Osteocyte (in vitro differentiated cells): Measurements from ENCODE around the gene DAPK1. TPM values are rescaled to one million over a fixed set of nuclear protein-coding genes. Genes with fewer than 3 reads are reported as not detected.

Experiments
- DNase-seq: peaks from one replicate; pipeline ENCODE4 v3.0.0; 2021; ENCODE audit warnings: mixed read lengths; ENCODE audit not compliant: unreplicated experiment; ENCODE audit errors: extremely low spot score
- H3K27ac Mint-ChIP-seq: one replicate; pipeline ENCODE4 v1.8.0; 2021; ENCODE audit warnings: mild to moderate bottlenecking, mixed read lengths; ENCODE audit not compliant: unreplicated experiment
- H3K27me3 Mint-ChIP-seq: one replicate; pipeline ENCODE4 v1.8.0; 2021; ENCODE audit warnings: mixed read lengths; ENCODE audit not compliant: unreplicated experiment
- H3K36me3 Mint-ChIP-seq: one replicate; pipeline ENCODE4 v1.8.0; 2021; ENCODE audit warnings: mixed read lengths; ENCODE audit not compliant: unreplicated experiment
- H3K4me1 Mint-ChIP-seq: one replicate; pipeline ENCODE4 v1.8.0; 2021; ENCODE audit warnings: mixed read lengths; ENCODE audit not compliant: unreplicated experiment
- H3K4me3 Mint-ChIP-seq: one replicate; pipeline ENCODE4 v1.8.0; 2021; ENCODE audit warnings: mild to moderate bottlenecking, moderate library complexity, mixed read lengths; ENCODE audit not compliant: unreplicated experiment
- H3K9me3 Mint-ChIP-seq: one replicate; pipeline ENCODE4 v1.8.0; 2021; ENCODE audit warnings: mixed read lengths; ENCODE audit not compliant: unreplicated experiment
- total RNA-seq: library from RNA; stranded (reverse); gene quantifications from 2 replicates; pipeline ENCODE4 v1.2.1, GENCODE V29; 2021
- TF ChIP-seq, protein P1 (sequence below): fragments of 200-600 bp; sonication (generic); IDR thresholded peaks from 2 replicates; pipeline ENCODE4 v1.5.0; 2021; ENCODE audit warnings: antibody characterized with exemption, mild to moderate bottlenecking, moderate library complexity

Gene DAPK1
- total RNA-seq, 1 donor from 2014 or later = 304 TPM

DNA sequence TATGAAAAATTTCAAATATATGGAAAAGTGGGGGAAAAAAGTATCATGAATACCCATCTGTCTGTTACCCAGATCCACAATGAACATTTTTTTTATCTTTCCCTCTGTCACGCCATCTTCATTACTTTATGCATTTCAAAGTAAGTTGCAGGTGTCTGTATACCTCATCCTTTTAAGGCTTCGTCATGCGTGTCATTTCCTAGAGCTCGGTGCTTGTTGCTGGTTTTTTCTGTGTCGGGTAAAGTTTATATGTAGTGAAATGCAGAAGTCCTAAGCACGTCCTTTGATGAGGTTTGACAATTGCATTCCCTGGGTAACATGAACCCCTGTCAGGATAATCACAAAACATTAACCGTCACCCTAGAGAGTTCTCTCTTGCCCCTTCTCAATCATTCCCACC, 52.1 kb downstream of the DAPK1 start:
- Mint-ChIP-seq H3K4me1 (peaks cover 60% of the 10 kb centered on the region), H3K27me3 (no peaks in the 10 kb centered on the region), H3K27ac (no peak overlapping the region), H3K9me3 (no peaks in the 10 kb centered on the region), H3K4me3 (no peak overlapping the region), H3K36me3 (peaks cover 19% of the 10 kb centered on the region)
- DNase-seq = no peak
- TF ChIP-seq, protein P1, sequence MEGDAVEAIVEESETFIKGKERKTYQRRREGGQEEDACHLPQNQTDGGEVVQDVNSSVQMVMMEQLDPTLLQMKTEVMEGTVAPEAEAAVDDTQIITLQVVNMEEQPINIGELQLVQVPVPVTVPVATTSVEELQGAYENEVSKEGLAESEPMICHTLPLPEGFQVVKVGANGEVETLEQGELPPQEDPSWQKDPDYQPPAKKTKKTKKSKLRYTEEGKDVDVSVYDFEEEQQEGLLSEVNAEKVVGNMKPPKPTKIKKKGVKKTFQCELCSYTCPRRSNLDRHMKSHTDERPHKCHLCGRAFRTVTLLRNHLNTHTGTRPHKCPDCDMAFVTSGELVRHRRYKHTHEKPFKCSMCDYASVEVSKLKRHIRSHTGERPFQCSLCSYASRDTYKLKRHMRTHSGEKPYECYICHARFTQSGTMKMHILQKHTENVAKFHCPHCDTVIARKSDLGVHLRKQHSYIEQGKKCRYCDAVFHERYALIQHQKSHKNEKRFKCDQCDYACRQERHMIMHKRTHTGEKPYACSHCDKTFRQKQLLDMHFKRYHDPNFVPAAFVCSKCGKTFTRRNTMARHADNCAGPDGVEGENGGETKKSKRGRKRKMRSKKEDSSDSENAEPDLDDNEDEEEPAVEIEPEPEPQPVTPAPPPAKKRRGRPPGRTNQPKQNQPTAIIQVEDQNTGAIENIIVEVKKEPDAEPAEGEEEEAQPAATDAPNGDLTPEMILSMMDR = no peak

GRCh38 chr9:87550253-87550954, 52.7 kb downstream of the DAPK1 start:
- Mint-ChIP-seq H3K27me3 (no peaks in the 10 kb centered on the region), H3K9me3 (no peaks in the 10 kb centered on the region), H3K27ac (no peak overlapping the region), H3K4me3 (no peak overlapping the region), H3K36me3 (peaks cover 17% of the 10 kb centered on the region), H3K4me1 (peaks cover 61% of the 10 kb centered on the region)
- no peak for DNase-seq
- TF ChIP-seq, protein P1 = no peak

GRCh38 chr9:87551772-87552217, 54.1 kb downstream of the DAPK1 start:
- no peaks in the 10 kb centered on the region for H3K27me3 Mint-ChIP-seq
- TF ChIP-seq, protein P1 = no peak
- peak overlapping the region; percentile 50 for H3K27ac Mint-ChIP-seq
- no peaks in the 10 kb centered on the region for H3K9me3 Mint-ChIP-seq
- peaks cover 23% of the 10 kb centered on the region for H3K36me3 Mint-ChIP-seq
- DNase-seq = no peak
- H3K4me1 Mint-ChIP-seq = peaks cover 52% of the 10 kb centered on the region
- H3K4me3 Mint-ChIP-seq = no peak overlapping the region

DNA sequence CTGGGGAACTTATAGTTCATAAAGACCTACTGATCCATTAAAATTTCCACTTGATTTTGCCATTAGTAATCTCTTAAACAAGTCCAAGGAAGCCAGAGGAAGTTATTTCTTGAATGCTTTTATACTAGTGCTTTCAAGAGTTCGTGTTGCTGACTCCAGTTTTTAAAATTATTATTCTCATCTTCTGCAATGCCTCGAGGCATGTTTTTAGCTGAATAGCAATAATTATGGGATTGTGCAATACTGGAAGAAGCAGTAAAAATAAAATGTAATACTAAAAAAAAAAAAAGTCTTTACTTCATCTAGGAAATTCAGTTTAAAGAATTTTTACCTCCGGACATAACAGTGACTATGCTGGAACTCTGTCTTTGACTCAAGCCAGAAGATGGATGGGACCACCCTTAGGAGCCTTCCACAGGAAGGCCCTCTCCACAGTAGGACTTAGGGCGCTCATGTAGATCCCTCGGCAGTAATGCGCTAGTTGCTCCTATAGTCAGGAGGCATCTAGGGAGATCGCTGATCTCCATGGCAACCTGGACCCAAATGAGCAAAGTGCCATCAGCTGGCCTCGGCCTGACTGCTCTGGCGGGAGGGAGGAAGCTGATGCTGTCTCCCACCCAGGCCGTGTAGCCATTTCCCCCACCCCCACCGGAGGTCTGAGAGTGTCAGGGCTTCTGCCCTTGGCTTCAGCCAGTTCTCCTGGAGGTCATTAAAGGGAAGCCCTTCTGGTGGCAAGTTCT, 56.7 kb downstream of the DAPK1 start:
- Mint-ChIP-seq H3K4me1 (peaks cover 57% of the 10 kb centered on the region), H3K36me3 (peaks cover 20% of the 10 kb centered on the region), H3K27ac (peak overlapping the region; percentile 58), H3K4me3 (no peak overlapping the region), H3K27me3 (no peaks in the 10 kb centered on the region), H3K9me3 (no peaks in the 10 kb centered on the region)
- TF ChIP-seq, protein P1 = no peak
- no peak for DNase-seq

DNA sequence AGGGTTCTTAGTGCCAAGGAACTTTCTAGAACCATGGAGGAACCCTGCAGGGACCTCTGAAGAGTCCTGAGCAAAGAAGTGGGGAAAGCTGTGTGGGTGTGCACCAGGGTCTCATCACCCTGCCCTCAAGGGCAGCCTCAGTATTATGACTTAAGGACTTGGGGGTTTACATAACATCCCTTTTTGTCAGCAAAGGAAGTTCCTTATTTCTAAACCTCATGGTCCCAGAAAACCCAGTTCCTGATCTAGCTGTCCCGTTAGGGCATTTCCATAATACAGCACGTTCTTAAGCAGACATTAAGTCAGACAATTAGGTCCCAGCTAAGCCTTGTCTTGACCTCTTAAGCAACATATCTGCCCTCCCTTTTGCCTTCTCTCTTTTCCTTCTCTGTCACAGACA, 57.3 kb downstream of the DAPK1 start:
- Mint-ChIP-seq H3K9me3 (no peaks in the 10 kb centered on the region), H3K36me3 (peaks cover 15% of the 10 kb centered on the region), H3K27me3 (no peaks in the 10 kb centered on the region), H3K4me1 (peaks cover 55% of the 10 kb centered on the region), H3K27ac (peak overlapping the region; percentile 58), H3K4me3 (no peak overlapping the region)
- no peak for DNase-seq
- TF ChIP-seq, protein P1 = no peak
